ENCODE measurements around the gene ZNF14.
A peak's percentile ranks its signal among the peaks of the same experiment; 100 is the strongest.

Gene ZNF14

DNA sequence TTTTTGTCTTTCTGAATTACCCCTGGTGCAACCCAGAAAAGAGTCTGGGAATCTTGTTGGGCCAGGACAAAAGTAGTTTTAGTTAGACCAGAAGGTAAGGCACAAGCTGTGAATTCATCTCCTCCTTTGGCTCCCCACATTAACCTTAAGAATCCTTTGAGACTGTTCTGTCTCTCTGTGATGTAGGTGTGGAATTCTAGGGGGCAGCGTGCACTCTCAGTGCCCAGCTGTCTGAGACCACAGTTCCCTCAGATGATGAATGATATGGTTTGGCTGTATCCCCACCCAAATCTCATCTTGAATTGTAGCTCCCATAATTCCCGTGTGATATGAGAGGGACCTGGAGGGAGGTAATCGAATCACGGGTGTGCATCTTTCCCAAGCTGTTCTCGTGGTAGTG is 44.8 kb upstream of the ZNF14 start:
- Histone ChIP-seq H3K27ac (ENCODE audit: extremely low read depth, low read depth, low read length) (no peak overlapping the region), H3K9me3 (ENCODE audit: control insufficient read depth, insufficient read depth, low read depth, low read length) (no peaks in the 10 kb centered on the region), H3K4me3 (ENCODE audit: low read depth, low read length) (peak overlapping the region; percentile 50; the same call in 1 of the 2 replicates), H3K36me3 (ENCODE audit: control insufficient read depth in 2 of 2, insufficient read depth in 1 of 2, low read length in 2 of 2) (peaks cover 0 to 17% of the 10 kb centered on the region in 2 experiments), H3K4me1 (ENCODE audit: control insufficient read depth, insufficient read depth, low read length) (no peaks in the 10 kb centered on the region)
- CTCF ChIA-PET, result no interaction called here
- TF ChIP-seq ZNF114 (tag by site-specific recombination; IDR thresholded peaks at IDR 0.05) (no peak), ZBTB21 (tag by site-specific recombination; IDR thresholded peaks at IDR 0.05) (no peak), SP2 (tag by site-specific recombination; IDR thresholded peaks at IDR 0.05) (no peak), ZNF138 (tag by site-specific recombination; IDR thresholded peaks at IDR 0.05; ENCODE audit: borderline replicate concordance) (no peak), ZNF791 (tag by site-specific recombination; IDR thresholded peaks at IDR 0.05) (no peak), FEZF1 (tag by site-specific recombination; IDR thresholded peaks at IDR 0.05) (no peak), ZNF549 (tag by site-specific recombination; IDR thresholded peaks at IDR 0.05) (no peak), ZNF701 (tag by site-specific recombination; IDR thresholded peaks at IDR 0.05) (no peak), ZNF677 (tag by site-specific recombination; IDR thresholded peaks at IDR 0.05) (no peak), ZNF37A (tag by site-specific recombination; IDR thresholded peaks at IDR 0.05) (no peak), ZNF785 (tag by site-specific recombination; IDR thresholded peaks at IDR 0.05) (no peak), ZSCAN30 (tag by site-specific recombination; IDR thresholded peaks at IDR 0.05) (no peak)
- TF ChIP-seq, protein P1, sequence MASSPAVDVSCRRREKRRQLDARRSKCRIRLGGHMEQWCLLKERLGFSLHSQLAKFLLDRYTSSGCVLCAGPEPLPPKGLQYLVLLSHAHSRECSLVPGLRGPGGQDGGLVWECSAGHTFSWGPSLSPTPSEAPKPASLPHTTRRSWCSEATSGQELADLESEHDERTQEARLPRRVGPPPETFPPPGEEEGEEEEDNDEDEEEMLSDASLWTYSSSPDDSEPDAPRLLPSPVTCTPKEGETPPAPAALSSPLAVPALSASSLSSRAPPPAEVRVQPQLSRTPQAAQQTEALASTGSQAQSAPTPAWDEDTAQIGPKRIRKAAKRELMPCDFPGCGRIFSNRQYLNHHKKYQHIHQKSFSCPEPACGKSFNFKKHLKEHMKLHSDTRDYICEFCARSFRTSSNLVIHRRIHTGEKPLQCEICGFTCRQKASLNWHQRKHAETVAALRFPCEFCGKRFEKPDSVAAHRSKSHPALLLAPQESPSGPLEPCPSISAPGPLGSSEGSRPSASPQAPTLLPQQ (tag by site-specific recombination; IDR thresholded peaks at IDR 0.05), result no peak
- TF ChIP-seq, protein P2, sequence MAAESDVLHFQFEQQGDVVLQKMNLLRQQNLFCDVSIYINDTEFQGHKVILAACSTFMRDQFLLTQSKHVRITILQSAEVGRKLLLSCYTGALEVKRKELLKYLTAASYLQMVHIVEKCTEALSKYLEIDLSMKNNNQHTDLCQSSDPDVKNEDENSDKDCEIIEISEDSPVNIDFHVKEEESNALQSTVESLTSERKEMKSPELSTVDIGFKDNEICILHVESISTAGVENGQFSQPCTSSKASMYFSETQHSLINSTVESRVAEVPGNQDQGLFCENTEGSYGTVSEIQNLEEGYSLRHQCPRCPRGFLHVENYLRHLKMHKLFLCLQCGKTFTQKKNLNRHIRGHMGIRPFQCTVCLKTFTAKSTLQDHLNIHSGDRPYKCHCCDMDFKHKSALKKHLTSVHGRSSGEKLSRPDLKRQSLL (tag by site-specific recombination; IDR thresholded peaks at IDR 0.05), result no peak
- TF ChIP-seq, protein P3, sequence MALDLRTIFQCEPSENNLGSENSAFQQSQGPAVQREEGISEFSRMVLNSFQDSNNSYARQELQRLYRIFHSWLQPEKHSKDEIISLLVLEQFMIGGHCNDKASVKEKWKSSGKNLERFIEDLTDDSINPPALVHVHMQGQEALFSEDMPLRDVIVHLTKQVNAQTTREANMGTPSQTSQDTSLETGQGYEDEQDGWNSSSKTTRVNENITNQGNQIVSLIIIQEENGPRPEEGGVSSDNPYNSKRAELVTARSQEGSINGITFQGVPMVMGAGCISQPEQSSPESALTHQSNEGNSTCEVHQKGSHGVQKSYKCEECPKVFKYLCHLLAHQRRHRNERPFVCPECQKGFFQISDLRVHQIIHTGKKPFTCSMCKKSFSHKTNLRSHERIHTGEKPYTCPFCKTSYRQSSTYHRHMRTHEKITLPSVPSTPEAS (tag by site-specific recombination; IDR thresholded peaks at IDR 0.05), result no peak
- POLR2A ChIA-PET, result interaction anchor here (1.9 kb wide), 1 partner anchor 274 kb away, joined by 10 read pairs; no protein-coding TSS in a partner anchor

DNA sequence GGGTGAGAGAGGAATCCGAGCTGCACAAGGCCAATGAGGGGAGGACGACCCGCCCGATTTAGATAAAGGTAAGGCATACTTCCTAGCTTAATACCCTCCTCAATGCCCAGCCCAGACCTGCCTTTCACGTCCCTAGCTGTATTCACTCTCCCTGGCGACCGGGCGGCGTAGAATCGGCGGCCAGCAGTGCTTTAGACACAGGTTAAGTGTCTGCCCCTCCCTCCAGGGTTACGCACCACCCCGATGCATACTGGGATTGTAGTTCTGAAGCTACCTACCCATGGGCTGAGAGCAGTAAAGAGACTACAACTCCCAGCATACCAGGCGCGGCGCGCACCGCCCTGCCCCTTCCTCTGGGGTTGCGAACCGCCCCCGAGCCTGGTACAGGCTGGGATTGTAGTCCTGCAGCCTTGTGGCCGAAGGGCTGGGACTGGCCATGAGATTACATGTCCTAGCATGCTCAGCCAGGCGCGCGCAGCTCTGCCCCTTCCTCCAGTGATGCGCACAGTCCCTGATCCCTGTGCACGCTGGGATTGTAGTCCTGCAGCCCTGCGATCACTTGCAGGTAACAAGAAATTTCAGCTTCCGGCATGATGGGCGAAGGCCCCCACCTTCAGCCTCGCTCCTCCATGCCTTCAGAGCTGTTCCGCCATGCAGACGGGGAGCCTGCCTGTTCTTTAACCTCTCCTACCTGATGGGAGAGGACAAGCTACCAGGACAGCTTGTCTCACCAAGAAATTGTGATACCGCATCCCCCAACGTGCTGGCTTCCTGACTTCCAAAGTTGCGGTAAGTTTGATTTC is 43.5 kb upstream of the ZNF14 start:
- Histone ChIP-seq H3K36me3 (ENCODE audit: control insufficient read depth in 2 of 2, insufficient read depth in 1 of 2, low read length in 2 of 2) (peaks cover 0 to 17% of the 10 kb centered on the region in 2 experiments), H3K9me3 (ENCODE audit: control insufficient read depth, insufficient read depth, low read depth, low read length) (no peaks in the 10 kb centered on the region), H3K27ac (ENCODE audit: extremely low read depth, low read depth, low read length) (peak overlapping the region; percentile 46; the same call in 1 of the 2 replicates), H3K4me3 (ENCODE audit: low read depth, low read length) (peak overlapping the region; percentile 50), H3K4me1 (ENCODE audit: control insufficient read depth, insufficient read depth, low read length) (no peaks in the 10 kb centered on the region)
- ChIA-PET CTCF (no interaction called here), POLR2A (interaction anchor here (0.5 to 2.0 kb wide), 21 partner anchors 8 to 407 kb away, joined by 3 to 42 read pairs (median 4); partner anchors contain the start of genes ATP13A1, ZNF101, ZNF14 and ZNF253)
- no peak for TF ChIP-seq ZNF558 (tag by site-specific recombination; IDR thresholded peaks at IDR 0.05)
- TF ChIP-seq, protein P4, sequence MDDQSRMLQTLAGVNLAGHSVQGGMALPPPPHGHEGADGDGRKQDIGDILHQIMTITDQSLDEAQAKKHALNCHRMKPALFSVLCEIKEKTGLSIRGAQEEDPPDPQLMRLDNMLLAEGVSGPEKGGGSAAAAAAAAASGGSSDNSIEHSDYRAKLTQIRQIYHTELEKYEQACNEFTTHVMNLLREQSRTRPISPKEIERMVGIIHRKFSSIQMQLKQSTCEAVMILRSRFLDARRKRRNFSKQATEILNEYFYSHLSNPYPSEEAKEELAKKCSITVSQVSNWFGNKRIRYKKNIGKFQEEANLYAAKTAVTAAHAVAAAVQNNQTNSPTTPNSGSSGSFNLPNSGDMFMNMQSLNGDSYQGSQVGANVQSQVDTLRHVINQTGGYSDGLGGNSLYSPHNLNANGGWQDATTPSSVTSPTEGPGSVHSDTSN (CRISPR knock-in tag; IDR thresholded peaks at IDR 0.05), result 0 out of 2 replicates have a peak, but pooled peaks have one; percentile 41
- TF ChIP-seq ZEB2 (tag by site-specific recombination; IDR thresholded peaks at IDR 0.05), result 0 out of 2 replicates have a peak, but pooled peaks have one; percentile 26
- TF ChIP-seq ZNF670 (tag by site-specific recombination; IDR thresholded peaks at IDR 0.05; ENCODE audit: low read depth), result no peak
- peak; percentile 70; the same call in 1 of the 2 replicates for TF ChIP-seq BCL11A (tag by site-specific recombination; IDR thresholded peaks at IDR 0.05; ENCODE audit: low read depth)
- TF ChIP-seq ZBTB17 (tag by site-specific recombination; IDR thresholded peaks at IDR 0.05), result peak; percentile 93
- TF ChIP-seq, protein P5, sequence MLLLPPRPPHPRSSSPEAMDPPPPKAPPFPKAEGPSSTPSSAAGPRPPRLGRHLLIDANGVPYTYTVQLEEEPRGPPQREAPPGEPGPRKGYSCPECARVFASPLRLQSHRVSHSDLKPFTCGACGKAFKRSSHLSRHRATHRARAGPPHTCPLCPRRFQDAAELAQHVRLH (tag by site-specific recombination; IDR thresholded peaks at IDR 0.05), result peak; percentile 98
- TF ChIP-seq SP2 (tag by site-specific recombination; IDR thresholded peaks at IDR 0.05), result peak; percentile 95
- TF ChIP-seq ZNF10 (tag by site-specific recombination; IDR thresholded peaks at IDR 0.05), result 0 out of 2 replicates have a peak, but pooled peaks have one; percentile 19
- TF ChIP-seq, protein P6, sequence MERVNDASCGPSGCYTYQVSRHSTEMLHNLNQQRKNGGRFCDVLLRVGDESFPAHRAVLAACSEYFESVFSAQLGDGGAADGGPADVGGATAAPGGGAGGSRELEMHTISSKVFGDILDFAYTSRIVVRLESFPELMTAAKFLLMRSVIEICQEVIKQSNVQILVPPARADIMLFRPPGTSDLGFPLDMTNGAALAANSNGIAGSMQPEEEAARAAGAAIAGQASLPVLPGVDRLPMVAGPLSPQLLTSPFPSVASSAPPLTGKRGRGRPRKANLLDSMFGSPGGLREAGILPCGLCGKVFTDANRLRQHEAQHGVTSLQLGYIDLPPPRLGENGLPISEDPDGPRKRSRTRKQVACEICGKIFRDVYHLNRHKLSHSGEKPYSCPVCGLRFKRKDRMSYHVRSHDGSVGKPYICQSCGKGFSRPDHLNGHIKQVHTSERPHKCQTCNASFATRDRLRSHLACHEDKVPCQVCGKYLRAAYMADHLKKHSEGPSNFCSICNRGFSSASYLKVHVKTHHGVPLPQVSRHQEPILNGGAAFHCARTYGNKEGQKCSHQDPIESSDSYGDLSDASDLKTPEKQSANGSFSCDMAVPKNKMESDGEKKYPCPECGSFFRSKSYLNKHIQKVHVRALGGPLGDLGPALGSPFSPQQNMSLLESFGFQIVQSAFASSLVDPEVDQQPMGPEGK (tag by site-specific recombination; IDR thresholded peaks at IDR 0.05), result peak; percentile 83
- no peak for TF ChIP-seq ZBTB1 (tag by site-specific recombination; IDR thresholded peaks at IDR 0.05)
- 0 out of 2 replicates have a peak, but pooled peaks have one; percentile 16 for TF ChIP-seq IKZF3 (tag by site-specific recombination; IDR thresholded peaks at IDR 0.05)
- TF ChIP-seq SETDB1 (IDR thresholded peaks at IDR 0.05; ENCODE audit: insufficient read length, low read length), result no peak
- peak; percentile 48 for TF ChIP-seq ZFHX2 (tag by site-specific recombination; conservative IDR thresholded peaks at IDR 0.05)

All from HEK293 (cell line).